Thoracic aorta endothelial cell (primary cell): ENCODE data around the gene SRSF10. TPM values are rescaled to one million over a fixed set of nuclear protein-coding genes. Genes with fewer than 3 reads are reported as not detected.

Experiments
- small RNA-seq: library from RNA; depleted of rRNA; stranded (forward); fragments of <200 nt; gene quantifications from one replicate; pipeline ENCODE3, GENCODE V24; 2012
- total RNA-seq: library from RNA; depleted of rRNA; stranded (reverse); fragments of >200 nt; gene quantifications from 2 replicates; pipeline ENCODE4 v1.2.3, GENCODE V29; 2012

Gene SRSF10
- 157 and 159 TPM in 2 replicates for total RNA-seq

GRCh38 chr1:23979881-23980727 is at the start of gene SRSF10:
TSS of gene SRSF10 (minus strand) at chr1:23980327. CDS start at chr1:23980255, 72 bp downstream.

GRCh38 chr1:23959461-23960290 is 20.5 kb downstream of the SRSF10 start, which contains the start of gene PNRC2:
TSS of gene PNRC2 (plus strand) at chr1:23959828. CDS start at chr1:23961458, 1,630 bp downstream.

Small RNA genes within 50 kb of the gene (small RNA-seq; reads per million reads assigned to genes)
- gene MIR378F: not detected

Other genes with a start within 250 kb of the SRSF10 start
- gene ELOA, start 236.9 kb downstream of the SRSF10 start, total RNA-seq: 53.3 and 60.9 TPM in 2 replicates
- gene PITHD1, start 201.9 kb downstream of the SRSF10 start, total RNA-seq: 31.3 and 40.0 TPM in 2 replicates
- 84.0 and 88.7 TPM in 2 replicates for gene LYPLA2, start 189.2 kb downstream of the SRSF10 start, total RNA-seq
- gene GALE, start 179.6 kb downstream of the SRSF10 start, total RNA-seq: 38.2 and 45.7 TPM in 2 replicates
- gene HMGCL, start 154.9 kb downstream of the SRSF10 start, total RNA-seq: 21.3 and 26.6 TPM in 2 replicates
- gene FUCA1, start 112.0 kb downstream of the SRSF10 start, total RNA-seq: 6.8 and 6.9 TPM in 2 replicates
- gene CNR2, start 67.0 kb downstream of the SRSF10 start, total RNA-seq: not detected in 2 replicates
- 161 and 166 TPM in 2 replicates for gene PNRC2, start 20.5 kb downstream of the SRSF10 start, total RNA-seq
- 0.13 and 0.36 TPM in 2 replicates for gene MYOM3, start 131.8 kb upstream of the SRSF10 start, total RNA-seq
- 0.14 TPM in 1 of 2 replicates, not detected in the other for gene IL22RA1, start 162.8 kb upstream of the SRSF10 start, total RNA-seq
- not detected in 2 replicates for gene IFNLR1, start 207.0 kb upstream of the SRSF10 start, total RNA-seq